ENCODE data around the gene CACNB1. TPM values are rescaled to one million over a fixed set of nuclear protein-coding genes. Genes with fewer than 3 reads are reported as not detected.

Gene CACNB1
- total RNA-seq, 1 experiment from 2014 or later, result 20.0 TPM

DNA sequence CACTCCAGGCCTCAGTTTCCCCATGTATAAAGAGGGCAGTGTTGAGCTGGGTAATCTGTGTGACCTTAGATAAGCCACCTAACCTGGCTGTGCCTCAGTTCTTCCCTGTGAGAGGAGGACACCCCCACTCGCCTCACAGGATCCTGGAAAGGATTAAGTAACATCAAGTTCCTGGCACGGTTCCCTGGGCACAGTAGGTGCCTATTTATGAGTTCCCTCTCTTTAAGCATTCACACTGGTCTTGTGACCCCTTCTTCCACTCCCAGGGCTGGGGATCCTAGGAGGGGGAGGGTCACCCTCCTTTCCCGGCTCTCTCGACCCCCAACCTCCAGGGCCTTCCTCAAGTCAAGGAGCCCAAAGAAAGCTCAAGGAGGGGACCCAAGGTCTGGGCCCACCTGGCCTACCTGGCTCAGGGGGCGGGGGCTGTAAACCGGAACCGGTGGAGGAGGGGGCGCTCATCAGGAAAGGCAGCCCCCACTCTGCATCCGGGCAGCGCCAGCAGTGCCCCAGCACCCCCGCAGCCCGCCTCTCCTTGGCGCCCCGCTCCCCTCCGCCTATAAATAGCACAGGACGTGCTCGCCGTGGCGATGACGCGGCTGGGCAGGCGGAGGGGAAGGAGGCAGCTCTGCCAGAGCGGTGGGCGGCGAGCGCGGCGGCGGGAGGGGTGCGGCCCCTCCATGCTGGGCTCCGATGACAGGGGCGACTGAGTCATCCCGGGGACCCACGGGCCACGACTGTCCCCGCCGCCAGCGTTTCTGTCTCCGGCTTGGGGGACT lies 12.0 kb upstream of the CACNB1 start:
- H3K27ac Mint-ChIP-seq, result no peak overlapping the region; a peak in 1 of 7 replicates
- TF ChIP-seq CTCF (conservative IDR thresholded peaks at IDR 0.05), result no peak

More for the DNA sequence above, 12.0 kb upstream of the CACNB1 start:
- no peak overlapping the region for H3K4ac ChIP-seq (ENCODE audit: low read depth, low read length)
- no peak overlapping the region for H2BK5ac ChIP-seq (ENCODE audit: insufficient read length, low read length)
- H2BK15ac ChIP-seq (ENCODE audit: low read depth, low read length), result no peak overlapping the region
- no peak overlapping the region for H3K23ac ChIP-seq (ENCODE audit: insufficient read length, low read depth, low read length)
- no peak overlapping the region for H2AFZ ChIP-seq (ENCODE audit: low read length)
- no peak overlapping the region for H4K5ac ChIP-seq (ENCODE audit: insufficient read length, low read depth, low read length)
- peak overlapping the region; percentile 16; the same call in 1 of the 2 replicates for H3K14ac ChIP-seq (ENCODE audit: insufficient read depth, low read length)
- WGBS (ENCODE audit: extremely low coverage, insufficient read length, low lambda C conversion rate), result no CpG with 5 or more reads among the region's 39 CpGs
- DNase-seq, result peak; percentile 71
- Mint-ChIP-seq H3K36me3 (ENCODE audit: insufficient read depth in 1 of 3, low read depth in 3 of 3) (peaks cover 4 to 8% (median 6%) of the 10 kb centered on the region in 3 experiments), H3K4me1 (peaks cover 27 to 58% of the 10 kb centered on the region in 2 experiments), H3K27me3 (ENCODE audit: low read depth) (peaks cover 16% of the 10 kb centered on the region), H3K4me3 (peak overlapping the region; percentile 47 to 74; a peak in 4 of 5 replicates), H3K9me3 (no peaks in the 10 kb centered on the region)
- H3K27me3 ChIP-seq (ENCODE audit: insufficient read depth, low read length), result no peaks in the 10 kb centered on the region
- no peak overlapping the region for H3K56ac ChIP-seq (ENCODE audit: insufficient read length, low read depth, low read length)
- no peaks in the 10 kb centered on the region for H3K79me1 ChIP-seq (ENCODE audit: insufficient read depth, low read depth, low read length, poor library complexity, severe bottlenecking)
- H3K9me3 ChIP-seq (ENCODE audit: control insufficient read depth, low read depth, low read length), result no peaks in the 10 kb centered on the region
- H3T11ph ChIP-seq (ENCODE audit: low read length), result no peak overlapping the region
- H4K8ac ChIP-seq (replicated peaks; ENCODE audit: insufficient read length, low read depth, low read length), result no peak overlapping the region
- no peak overlapping the region for H2BK20ac ChIP-seq (ENCODE audit: low read depth, low read length, poor library complexity, severe bottlenecking)
- peak overlapping the region; percentile 36 for H3K4me2 ChIP-seq (ENCODE audit: insufficient read depth, insufficient read length, low read length)
- no peak overlapping the region for H3K18ac ChIP-seq (ENCODE audit: insufficient read length, low read depth, low read length)
- H4K20me1 ChIP-seq (ENCODE audit: control insufficient read depth, insufficient read depth, insufficient read length), result no peaks in the 10 kb centered on the region
- H3K23me2 ChIP-seq (ENCODE audit: insufficient read length, low read depth, low read length, poor library complexity, severe bottlenecking), result peaks cover 6% of the 10 kb centered on the region
- no peak overlapping the region for H2BK12ac ChIP-seq (ENCODE audit: insufficient read length, low read depth, low read length)
- no peak overlapping the region for H2AK5ac ChIP-seq (ENCODE audit: insufficient read length, low read length)
- no peak overlapping the region for H3K27ac ChIP-seq (ENCODE audit: insufficient read length, low read depth, low read length)
- H3K9ac ChIP-seq (ENCODE audit: extremely low read depth, insufficient read length, low read length), result no peak overlapping the region
- no peak overlapping the region for H4K91ac ChIP-seq (ENCODE audit: insufficient read length, low read depth, low read length)
- no peaks in the 10 kb centered on the region; the same call in 1 of the 2 replicates for H3K4me1 ChIP-seq (ENCODE audit: insufficient read depth, low read length)
- H3K79me2 ChIP-seq (ENCODE audit: insufficient read depth, low read length), result no peaks in the 10 kb centered on the region
- no peak overlapping the region for H2BK120ac ChIP-seq (ENCODE audit: low read depth, low read length, poor library complexity, severe bottlenecking)

Data from H9 (cell line).